Retinal pigment epithelial cell (primary cell): Measurements from ENCODE around the gene TAAR1.
"Not testable (repeated sequence)": the region's sequence is repeated elsewhere in the genome, so short reads cannot be mapped to it uniquely, and the experiment has no call there.

Source experiments
- DNase-seq: peaks from one replicate; pipeline ENCODE4 v3.0.0-alpha.2; 2010; ENCODE audit warnings: low read depth
- H3K4me3 ChIP-seq: 2 replicates; pipeline ENCODE4 v1.5.1; 2011; ENCODE audit warnings: mild to moderate bottlenecking, low read length, control low read depth, moderate library complexity
- CTCF ChIP-seq: conservative IDR thresholded peaks from 2 replicates; pipeline ENCODE4 v1.5.1; 2011; ENCODE audit warnings: low read depth, low read length, control low read depth, inconsistent platforms

The TAAR1 gene

GRCh38 chr6:132693478-132693877 is 34.5 kb upstream of the TAAR1 start:
- H3K4me3 ChIP-seq: no peak overlapping the region
- DNase-seq: peak; percentile 10
- TF ChIP-seq CTCF: no peak

GRCh38 chr6:132690678-132691077 is 31.7 kb upstream of the TAAR1 start:
- no peak for DNase-seq
- no peak for TF ChIP-seq CTCF
- no peak overlapping the region for H3K4me3 ChIP-seq

GRCh38 chr6:132687306-132687705 is 28.3 kb upstream of the TAAR1 start:
- TF ChIP-seq CTCF: no peak
- no peak for DNase-seq
- no peak overlapping the region for H3K4me3 ChIP-seq

GRCh38 chr6:132686531-132686930 is 27.5 kb upstream of the TAAR1 start:
- no peak overlapping the region for H3K4me3 ChIP-seq
- no peak for DNase-seq
- no peak for TF ChIP-seq CTCF

- peak; percentile 11 for DNase-seq
- no peak overlapping the region for H3K4me3 ChIP-seq
- no peak for TF ChIP-seq CTCF
Measured at GRCh38 chr6:132685009-132685408, 26.0 kb upstream of the TAAR1 start.

- TF ChIP-seq CTCF: no peak
- no peak for DNase-seq
- no peak overlapping the region for H3K4me3 ChIP-seq
Measured at GRCh38 chr6:132684272-132684671, 25.3 kb upstream of the TAAR1 start.

- DNase-seq: peak; percentile 10
- no peak overlapping the region for H3K4me3 ChIP-seq
- TF ChIP-seq CTCF: no peak
Measured at GRCh38 chr6:132683543-132683942, 24.6 kb upstream of the TAAR1 start.

GRCh38 chr6:132679094-132679493 is 20.1 kb upstream of the TAAR1 start:
- DNase-seq, H3K4me3 ChIP-seq: not testable (repeated sequence)
